ENCODE measurements around the gene GINS1. TPM values are rescaled to one million over a fixed set of nuclear protein-coding genes. Genes with fewer than 3 reads are reported as not detected.

Gene GINS1
- total and polyA plus RNA-seq, 2 of the 8 experiments (the other 6 are each of a cell fraction or from before 2014, with no cell fraction given) = 44.7 to 68.4 TPM

DNA sequence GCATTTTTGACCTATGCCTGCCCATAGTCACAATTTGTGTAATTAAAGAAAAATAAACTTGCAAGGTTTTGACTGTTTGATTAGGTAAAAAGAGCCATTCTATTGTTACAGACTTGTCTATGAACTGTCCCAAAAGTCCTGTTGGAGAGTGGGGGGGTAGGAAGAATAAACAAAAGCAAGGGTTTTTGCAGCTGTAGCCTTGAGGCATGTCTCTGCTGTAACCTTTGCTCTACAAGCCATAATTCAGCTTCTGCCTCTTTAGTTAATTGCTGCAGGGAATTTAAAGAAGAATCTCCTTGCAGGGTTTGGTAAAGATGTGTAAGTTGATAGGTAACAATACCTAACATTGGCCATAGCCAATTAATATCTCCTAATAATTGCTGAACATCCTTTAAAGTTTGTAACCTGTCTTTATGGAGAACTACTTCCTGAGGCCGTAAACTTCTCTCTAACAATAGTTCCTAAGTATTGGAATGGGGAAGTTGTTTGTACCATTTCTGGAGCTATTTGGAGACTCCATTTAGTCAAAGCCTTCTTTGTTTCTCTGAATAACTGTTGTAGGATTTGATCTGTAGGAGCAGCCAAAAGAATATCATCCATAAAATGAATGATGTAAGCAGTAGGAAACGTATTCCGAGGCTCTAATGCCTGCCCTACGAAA is 9.0 kb upstream of the GINS1 start:
- TF ChIP-seq JUN (IDR thresholded peaks at IDR 0.05; ENCODE audit: low read depth, low read length) = no peak
- Histone ChIP-seq H4K91ac (replicated peaks; ENCODE audit: insufficient read length, low read length) (no peak overlapping the region), H3K14ac (ENCODE audit: insufficient read length) (no peak overlapping the region), H2BK20ac (ENCODE audit: low read length) (no peak overlapping the region), H3K4me3 (ENCODE audit: extremely low read depth in 1 of 4, insufficient read depth in 2 of 4, low read depth in 3 of 4, low read length in 4 of 4) (no peak overlapping the region), H3K9ac (replicated peaks in 1 of 4; ENCODE audit: extremely low read depth in 1 of 4, low read depth in 3 of 4, low read length in 3 of 4) (no peak overlapping the region), H2AFZ (ENCODE audit: low read length) (no peak overlapping the region), H3K4ac (replicated peaks; ENCODE audit: insufficient read length, low read depth, low read length) (no peak overlapping the region), H4K8ac (ENCODE audit: extremely low read depth, insufficient read depth, low read length) (no peak overlapping the region), H4K20me1 (replicated peaks in 1 of 2; ENCODE audit: control insufficient read depth in 1 of 2, insufficient read depth in 2 of 2, low read length in 2 of 2) (no peaks in the 10 kb centered on the region), H2BK12ac (ENCODE audit: low read depth, low read length) (no peak overlapping the region), H2AK5ac (ENCODE audit: low read depth, low read length) (no peak overlapping the region), H3K27me3 (replicated peaks in 1 of 4; ENCODE audit: control insufficient read depth in 3 of 4, extremely low read depth in 1 of 4, insufficient read depth in 3 of 4, low read length in 3 of 4) (no peaks in the 10 kb centered on the region), H3K4me2 (ENCODE audit: insufficient read depth in 1 of 2, low read depth in 2 of 2, low read length in 2 of 2) (no peak overlapping the region), H4K5ac (ENCODE audit: insufficient read length, low read depth, low read length) (no peak overlapping the region), H2BK15ac (ENCODE audit: low read length) (no peak overlapping the region), H3K4me1 (replicated peaks in 1 of 4; ENCODE audit: control insufficient read depth in 3 of 4, insufficient read depth in 4 of 4, low read length in 3 of 4) (no peaks in the 10 kb centered on the region; a peak in 1 of 7 replicates), H3K79me2 (ENCODE audit: control insufficient read depth in 1 of 2, insufficient read depth in 2 of 2, low read length in 2 of 2) (no peaks in the 10 kb centered on the region), H3K56ac (replicated peaks; ENCODE audit: insufficient read length, low read depth, low read length) (no peak overlapping the region), H2BK120ac (replicated peaks; ENCODE audit: low read depth, low read length) (no peak overlapping the region), H3K36me3 (ENCODE audit: control insufficient read depth in 2 of 4, insufficient read depth in 4 of 4, low read length in 3 of 4) (no peaks in the 10 kb centered on the region), H3K23me2 (ENCODE audit: low read depth, low read length) (0 out of 2 replicates have a peak, but pooled peaks cover under 1% of the 10 kb centered on the region), H3K9me3 (ENCODE audit: insufficient read depth in 2 of 2, low read depth in 1 of 2, low read length in 1 of 2) (peaks cover 12 to 17% of the 10 kb centered on the region in 2 experiments), H2BK5ac (ENCODE audit: low read depth, low read length) (no peak overlapping the region), H3K18ac (ENCODE audit: extremely low read depth, low read length) (no peak overlapping the region), H3K23ac (ENCODE audit: insufficient read length) (no peak overlapping the region), H3K27ac (ENCODE audit: low read depth, low read length) (no peak overlapping the region), H3K79me1 (ENCODE audit: low read depth, low read length) (no peaks in the 10 kb centered on the region)
- DNase-seq (ENCODE audit: low read depth in 1 of 2, low spot score in 2 of 2) (no peak), FAIRE-seq (no peak)
- 89% methylated on average over 4 of the region's 4 CpGs; no CpG with 5 or more reads in 1 of the 2 experiments for WGBS, 2 experiments (ENCODE audit: extremely low coverage in 1 of 2, insufficient coverage in 1 of 2, insufficient read length in 1 of 2, insufficient replicate concordance in 2 of 2, low coverage in 1 of 2, low lambda C conversion rate in 2 of 2, missing lambda C conversion rate in 1 of 2)
- ChIA-PET CTCF (ENCODE audit: partially characterized antibody) (interaction anchor here (0.6 to 8.0 kb wide), 34 partner anchors 10 to 152 kb away, joined by 3 to 79 read pairs (median 4); partner anchors contain the start of gene GINS1), POLR2A (ENCODE audit: partially characterized antibody) (interaction anchor here (1.1 to 6.0 kb wide), 6 partner anchors 9 to 103 kb away, joined by 3 to 33 read pairs (median 4); partner anchors contain the start of gene GINS1)

Data from H1 (cell line).